DOHH2 (cell line): ENCODE measurements around the gene RPS4Y1.

ENCODE experiments used
- H3F3A ChIP-seq: fragments of 200-600 bp; sonication (generic), shearing (Covaris generic); 2 replicates; pipeline ENCODE4 v1.6.0; 2016; ENCODE audit warnings: antibody characterized with exemption, mild to moderate bottlenecking; ENCODE audit not compliant: control insufficient read depth, insufficient read depth
- H3K27ac ChIP-seq: fragments of 200-600 bp; sonication (generic); 2 replicates; pipeline ENCODE4 v1.5.1; 2014; ENCODE audit warnings: low read depth, mild to moderate bottlenecking, low read length, moderate library complexity
- H3K27me3 ChIP-seq: fragments of 200-600 bp; sonication (generic); 2 replicates; pipeline ENCODE4 v1.6.1; 2014; ENCODE audit warnings: mild to moderate bottlenecking, low read length, mixed read lengths; ENCODE audit not compliant: control insufficient read depth
- H3K36me3 ChIP-seq: fragments of 200-600 bp; sonication (generic); 2 replicates; pipeline ENCODE4 v1.6.1; 2014; ENCODE audit warnings: mild to moderate bottlenecking, low read length, moderate library complexity, mixed read lengths; ENCODE audit not compliant: control insufficient read depth
- H3K4me1 ChIP-seq: fragments of 200-600 bp; sonication (generic); 2 replicates; pipeline ENCODE4 v1.6.1; 2014; ENCODE audit warnings: mild to moderate bottlenecking, low read length, mixed read lengths; ENCODE audit not compliant: control insufficient read depth
- H3K4me2 ChIP-seq: fragments of 200-600 bp; sonication (generic); 2 replicates; pipeline ENCODE4 v1.6.0; 2014; ENCODE audit warnings: mild to moderate bottlenecking, low read length, moderate library complexity
- H3K4me3 ChIP-seq: fragments of 200-600 bp; sonication (generic); 2 replicates; pipeline ENCODE4 v1.5.1; 2014; ENCODE audit warnings: mild to moderate bottlenecking, low read length, mixed read lengths
- H3K79me2 ChIP-seq: fragments of 200-600 bp; sonication (generic); 2 replicates; pipeline ENCODE4 v1.6.1; 2014; ENCODE audit warnings: mild to moderate bottlenecking, low read length, mixed read lengths; ENCODE audit not compliant: control insufficient read depth
- H3K9me2 ChIP-seq: fragments of 200-600 bp; sonication (generic); replicated peaks from 2 replicates; pipeline ENCODE4 v1.6.1; 2014; ENCODE audit warnings: mild to moderate bottlenecking, low read length, mixed read lengths; ENCODE audit not compliant: control insufficient read depth
- H3K9me3 ChIP-seq: fragments of 200-600 bp; sonication (generic); 2 replicates; pipeline ENCODE4 v1.6.1; 2014; ENCODE audit warnings: antibody characterized with exemption, low read length, mixed read lengths; ENCODE audit not compliant: control insufficient read depth, insufficient read depth
- H4K20me1 ChIP-seq: fragments of 200-600 bp; sonication (generic); 2 replicates; pipeline ENCODE4 v1.6.0; 2014; ENCODE audit warnings: low read depth, mild to moderate bottlenecking, antibody characterized with exemption, low read length, moderate library complexity; ENCODE audit not compliant: control insufficient read depth, insufficient read depth
- EZH2phosphoT487 ChIP-seq: fragments of 200-600 bp; sonication (generic); IDR thresholded peaks from 2 replicates; pipeline ENCODE4 v1.6.1; 2017; ENCODE audit warnings: borderline replicate concordance, mild to moderate bottlenecking, antibody characterized with exemption, low read length, moderate library complexity, mixed read lengths
- TF ChIP-seq, protein P1 (sequence below): fragments of 200-600 bp; sonication (generic); IDR thresholded peaks from one replicate; pipeline ENCODE4 v1.5.1; 2014; ENCODE audit warnings: antibody characterized with exemption, mild to moderate bottlenecking, low read depth, low read length; ENCODE audit not compliant: poor library complexity, severe bottlenecking

The RPS4Y1 gene

GRCh38 chrY:2835230-2835629, 6.2 kb upstream of the RPS4Y1 start:
- Histone ChIP-seq H3K4me3 (no peak overlapping the region), H3K4me2 (no peak overlapping the region), H3K27ac (no peak overlapping the region), H3K9me3 (no peaks in the 10 kb centered on the region), H3K4me1 (no peaks in the 10 kb centered on the region), H3F3A (no peaks in the 10 kb centered on the region), H3K36me3 (no peaks in the 10 kb centered on the region), H4K20me1 (no peaks in the 10 kb centered on the region), H3K27me3 (no peaks in the 10 kb centered on the region), H3K79me2 (no peaks in the 10 kb centered on the region), H3K9me2 (no peaks in the 10 kb centered on the region)
- TF ChIP-seq EZH2phosphoT487, result no peak
- TF ChIP-seq, protein P1, sequence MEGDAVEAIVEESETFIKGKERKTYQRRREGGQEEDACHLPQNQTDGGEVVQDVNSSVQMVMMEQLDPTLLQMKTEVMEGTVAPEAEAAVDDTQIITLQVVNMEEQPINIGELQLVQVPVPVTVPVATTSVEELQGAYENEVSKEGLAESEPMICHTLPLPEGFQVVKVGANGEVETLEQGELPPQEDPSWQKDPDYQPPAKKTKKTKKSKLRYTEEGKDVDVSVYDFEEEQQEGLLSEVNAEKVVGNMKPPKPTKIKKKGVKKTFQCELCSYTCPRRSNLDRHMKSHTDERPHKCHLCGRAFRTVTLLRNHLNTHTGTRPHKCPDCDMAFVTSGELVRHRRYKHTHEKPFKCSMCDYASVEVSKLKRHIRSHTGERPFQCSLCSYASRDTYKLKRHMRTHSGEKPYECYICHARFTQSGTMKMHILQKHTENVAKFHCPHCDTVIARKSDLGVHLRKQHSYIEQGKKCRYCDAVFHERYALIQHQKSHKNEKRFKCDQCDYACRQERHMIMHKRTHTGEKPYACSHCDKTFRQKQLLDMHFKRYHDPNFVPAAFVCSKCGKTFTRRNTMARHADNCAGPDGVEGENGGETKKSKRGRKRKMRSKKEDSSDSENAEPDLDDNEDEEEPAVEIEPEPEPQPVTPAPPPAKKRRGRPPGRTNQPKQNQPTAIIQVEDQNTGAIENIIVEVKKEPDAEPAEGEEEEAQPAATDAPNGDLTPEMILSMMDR, result no peak

GRCh38 chrY:2837078-2837477, 4.3 kb upstream of the RPS4Y1 start:
- H3F3A ChIP-seq, result no peaks in the 10 kb centered on the region
- no peaks in the 10 kb centered on the region for H3K9me2 ChIP-seq
- peaks cover 7% of the 10 kb centered on the region for H3K79me2 ChIP-seq
- H3K4me3 ChIP-seq, result no peak overlapping the region
- no peaks in the 10 kb centered on the region for H3K27me3 ChIP-seq
- peaks cover 5% of the 10 kb centered on the region for H3K4me1 ChIP-seq
- H3K4me2 ChIP-seq, result no peak overlapping the region
- H3K36me3 ChIP-seq, result peaks cover 5% of the 10 kb centered on the region
- no peaks in the 10 kb centered on the region for H4K20me1 ChIP-seq
- no peak overlapping the region for H3K27ac ChIP-seq
- H3K9me3 ChIP-seq, result no peaks in the 10 kb centered on the region
- TF ChIP-seq, protein P1, result no peak
- TF ChIP-seq EZH2phosphoT487, result no peak

DNA sequence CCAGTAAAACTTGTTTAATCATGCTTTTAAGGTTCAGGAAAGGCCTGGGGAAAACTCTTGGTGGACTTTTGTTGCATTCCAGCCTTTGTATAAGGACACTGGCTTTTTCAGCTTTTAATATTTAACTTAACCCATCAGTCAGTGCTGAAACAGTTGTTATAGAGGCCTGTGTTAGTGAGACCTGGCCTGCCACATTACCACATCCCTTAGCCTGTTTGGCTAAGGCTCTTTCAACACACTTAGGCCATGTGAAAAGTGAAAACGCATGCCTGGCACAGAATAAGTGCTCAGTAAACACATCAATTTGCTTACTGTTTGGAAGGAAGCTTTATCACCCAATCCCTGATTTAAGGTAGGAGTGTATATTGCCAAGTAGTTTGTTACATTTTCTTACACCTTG, 3.5 kb upstream of the RPS4Y1 start:
- H3K4me3 ChIP-seq, result no peak overlapping the region
- no peaks in the 10 kb centered on the region for H3K9me3 ChIP-seq
- TF ChIP-seq, protein P1, result no peak
- no peak for TF ChIP-seq EZH2phosphoT487

More for the DNA sequence above, 3.5 kb upstream of the RPS4Y1 start:
- peaks cover 15% of the 10 kb centered on the region for H3K79me2 ChIP-seq
- H3K9me2 ChIP-seq, result no peaks in the 10 kb centered on the region
- no peaks in the 10 kb centered on the region for H4K20me1 ChIP-seq
- H3K27ac ChIP-seq, result no peak overlapping the region
- no peaks in the 10 kb centered on the region for H3F3A ChIP-seq
- peaks cover 14% of the 10 kb centered on the region for H3K36me3 ChIP-seq
- no peaks in the 10 kb centered on the region for H3K27me3 ChIP-seq
- no peak overlapping the region for H3K4me2 ChIP-seq
- peaks cover 13% of the 10 kb centered on the region for H3K4me1 ChIP-seq
